AG10803 (cell line): ENCODE measurements around the gene FGB.

Source experiments
- DNase-seq: peaks from one replicate; pipeline ENCODE4 v3.0.0; 2010; ENCODE audit warnings: low read depth
- H3K4me3 ChIP-seq: 2 replicates; pipeline ENCODE4 v1.5.1; 2011; ENCODE audit warnings: mild to moderate bottlenecking, low read length, control low read depth
- CTCF ChIP-seq: conservative IDR thresholded peaks from 2 replicates; pipeline ENCODE4 v1.5.1; 2011; ENCODE audit warnings: mild to moderate bottlenecking, low read length, control low read depth, inconsistent platforms

Gene FGB

GRCh38 chr4:154562697-154563254 lies at the start of gene FGB:
Gene FGB, plus strand, starts transcription at chr4:154563011. Its CDS starts 8 bp downstream, at chr4:154563019.
- no peak within 1 kb of the TSS for H3K4me3 ChIP-seq
- TF ChIP-seq CTCF, result no peak
- DNase-seq, result no peak

- DNase-seq, result no peak
- no peak overlapping the region for H3K4me3 ChIP-seq
- no peak for TF ChIP-seq CTCF
Observed at GRCh38 chr4:154516318-154517029, 46.3 kb upstream of the FGB start.

GRCh38 chr4:154517591-154517990 lies 45.2 kb upstream of the FGB start:
- TF ChIP-seq CTCF, result no peak
- no peak overlapping the region for H3K4me3 ChIP-seq
- no peak for DNase-seq

GRCh38 chr4:154519214-154519613 lies 43.6 kb upstream of the FGB start:
- DNase-seq, result no peak
- TF ChIP-seq CTCF, result no peak
- no peak overlapping the region for H3K4me3 ChIP-seq

GRCh38 chr4:154521607-154522006 lies 41.2 kb upstream of the FGB start:
- TF ChIP-seq CTCF, result no peak

GRCh38 chr4:154526151-154526550 lies 36.7 kb upstream of the FGB start:
- H3K4me3 ChIP-seq, result no peak overlapping the region
- no peak for DNase-seq
- no peak for TF ChIP-seq CTCF

More at GRCh38 chr4:154521607-154522006, 41.2 kb upstream of the FGB start:
- DNase-seq, result no peak
- H3K4me3 ChIP-seq, result no peak overlapping the region

GRCh38 chr4:154527308-154527707 lies 35.5 kb upstream of the FGB start:
- no peak for DNase-seq
- TF ChIP-seq CTCF, result no peak
- H3K4me3 ChIP-seq, result no peak overlapping the region
